H1 (cell line): ENCODE data around the gene UGT1A10. TPM values are rescaled to one million over a fixed set of nuclear protein-coding genes. Genes with fewer than 3 reads are reported as not detected.

Source experiments
- CTCF ChIA-PET: fragments of 300-600 bp; sonication (Branson Sonifier 250); formaldehyde crosslinking; loops from one replicate; lab custom pipeline; 2021; ENCODE audit not compliant: partially characterized antibody; lab: Charles Lee
- POLR2A ChIA-PET: fragments of 300-600 bp; sonication (Branson Sonifier 250); formaldehyde crosslinking; loops from one replicate; lab custom pipeline; 2021; ENCODE audit warnings: inconsistent platforms; ENCODE audit not compliant: partially characterized antibody; lab: Charles Lee
- DNase-seq, 2 experiments: peaks; one replicate each; pipeline versions ENCODE4 v3.0.0 to v3.0.0-alpha.2; 2010 to 2022; ENCODE audit warnings: low spot score in 2 of 2, low read depth in 1 of 2, mixed read lengths in 1 of 2
- FAIRE-seq: peaks from 2 replicates; lab custom pipeline; 2011; peaks lifted over from hg19 to GRCh38; lab: Jason Lieb, UNC
- H2AFZ ChIP-seq: 2 replicates; pipeline ENCODE4 v1.8.1; 2012; ENCODE audit warnings: low read length, inconsistent platforms
- H2AK5ac ChIP-seq: 2 replicates; pipeline ENCODE4 v1.6.1; 2013; ENCODE audit warnings: low read depth, low read length
- H2BK120ac ChIP-seq: replicated peaks from 2 replicates; pipeline ENCODE3; 2013; ENCODE audit warnings: low read depth, low read length, inconsistent platforms
- H2BK12ac ChIP-seq: 2 replicates; pipeline ENCODE4 v1.6.1; 2013; ENCODE audit warnings: low read depth, low read length
- H2BK15ac ChIP-seq: 2 replicates; pipeline ENCODE4 v1.6.1; 2013; ENCODE audit warnings: low read length
- H2BK20ac ChIP-seq: 2 replicates; pipeline ENCODE4 v1.6.1; 2013; ENCODE audit warnings: low read length
- H2BK5ac ChIP-seq: 2 replicates; pipeline ENCODE4 v1.6.1; 2013; ENCODE audit warnings: low read depth, low read length
- H3K14ac ChIP-seq: 2 replicates; pipeline ENCODE4 v1.6.1; 2013; ENCODE audit warnings: inconsistent platforms; ENCODE audit not compliant: insufficient read length
- H3K18ac ChIP-seq: 2 replicates; pipeline ENCODE4 v1.6.1; 2013; ENCODE audit warnings: low read length; ENCODE audit errors: extremely low read depth
- H3K23ac ChIP-seq: 2 replicates; pipeline ENCODE4 v1.6.1; 2013; ENCODE audit warnings: inconsistent platforms; ENCODE audit not compliant: insufficient read length
- H3K23me2 ChIP-seq: 2 replicates; pipeline ENCODE4 v1.6.1; 2013; ENCODE audit warnings: low read depth, low read length
- H3K27ac ChIP-seq: 2 replicates; pipeline ENCODE4 v1.6.1; 2011; ENCODE audit warnings: low read depth, low read length, inconsistent platforms
- H3K27me3 ChIP-seq, 4 experiments: replicated peaks in 1 of 4; 1 replicate in 1 of 4; 2 replicates in 3 of 4; pipeline versions ENCODE4 v1.6.1 to v1.8.1; 2011 to 2013; ENCODE audit warnings: low read length in 3 of 4, mild to moderate bottlenecking in 3 of 4, inconsistent platforms in 2 of 4, mixed read lengths in 2 of 4, moderate library complexity in 1 of 4; ENCODE audit not compliant: control insufficient read depth in 3 of 4, insufficient read depth in 3 of 4; ENCODE audit errors: extremely low read depth in 1 of 4
- H3K36me3 ChIP-seq, 4 experiments: 2 replicates each; pipeline versions ENCODE4 v1.6.1 to v1.8.1; 2011 to 2013; ENCODE audit warnings: mild to moderate bottlenecking in 4 of 4, low read length in 3 of 4, moderate library complexity in 2 of 4, control low read depth in 1 of 4, inconsistent platforms in 1 of 4; ENCODE audit not compliant: insufficient read depth in 4 of 4, control insufficient read depth in 2 of 4
- H3K4ac ChIP-seq: replicated peaks from 2 replicates; pipeline ENCODE3; 2013; ENCODE audit warnings: low read length, low read depth, mixed read lengths, inconsistent platforms; ENCODE audit not compliant: insufficient read length
- H3K4me1 ChIP-seq, 4 experiments: replicated peaks in 1 of 4; 1 replicate in 1 of 4; 2 replicates in 3 of 4; pipeline versions ENCODE4 v1.6.1 to v1.8.1; 2011 to 2013; ENCODE audit warnings: low read length in 3 of 4, inconsistent platforms in 2 of 4, mixed read lengths in 1 of 4; ENCODE audit not compliant: insufficient read depth in 4 of 4, control insufficient read depth in 3 of 4
- H3K4me2 ChIP-seq, 2 experiments: 2 replicates each; pipeline versions ENCODE4 v1.6.1 to v1.8.1; 2011 to 2013; ENCODE audit warnings: low read depth in 2 of 2, low read length in 2 of 2, control low read depth in 1 of 2, inconsistent platforms in 1 of 2, mild to moderate bottlenecking in 1 of 2; ENCODE audit not compliant: insufficient read depth in 1 of 2
- H3K4me3 ChIP-seq, 4 experiments: fragments of 200-600, 300-600 bp in 1 of 4; sonication (generic), shearing (Covaris generic), sonication (Bioruptor Twin) in 1 of 4; 2 replicates each; pipeline versions ENCODE4 v1.5.1 to v1.8.1; 2011 to 2016; ENCODE audit warnings: low read length in 4 of 4, low read depth in 3 of 4, control low read depth in 2 of 4, inconsistent platforms in 2 of 4, mild to moderate bottlenecking in 2 of 4, mixed read lengths in 1 of 4, moderate library complexity in 1 of 4; ENCODE audit not compliant: insufficient read depth in 2 of 4; ENCODE audit errors: extremely low read depth in 1 of 4
- H3K56ac ChIP-seq: replicated peaks from 2 replicates; pipeline ENCODE3; 2013; ENCODE audit warnings: low read depth, mild to moderate bottlenecking, mixed read lengths, low read length, inconsistent platforms; ENCODE audit not compliant: insufficient read length
- H3K79me1 ChIP-seq: 2 replicates; pipeline ENCODE4 v1.6.1; 2013; ENCODE audit warnings: low read depth, low read length, control low read depth
- H3K79me2 ChIP-seq, 2 experiments: 2 replicates each; pipeline versions ENCODE4 v1.6.1 to v1.8.1; 2012 to 2013; ENCODE audit warnings: low read length in 2 of 2, mild to moderate bottlenecking in 2 of 2, inconsistent platforms in 1 of 2; ENCODE audit not compliant: insufficient read depth in 2 of 2, control insufficient read depth in 1 of 2
- H3K9ac ChIP-seq, 4 experiments: replicated peaks in 1 of 4; 1 replicate in 1 of 4; 2 replicates in 3 of 4; pipeline versions ENCODE4 v1.6.1 to v1.8.1; 2011 to 2013; ENCODE audit warnings: low read depth in 3 of 4, low read length in 3 of 4, control low read depth in 2 of 4, mild to moderate bottlenecking in 2 of 4, moderate library complexity in 2 of 4, inconsistent platforms in 1 of 4; ENCODE audit errors: extremely low read depth in 1 of 4
- H3K9me3 ChIP-seq, 2 experiments: 2 replicates each; pipeline versions ENCODE4 v1.6.1 to v1.8.1; 2012 to 2013; ENCODE audit warnings: mild to moderate bottlenecking in 2 of 2, moderate library complexity in 2 of 2, control low read depth in 1 of 2, inconsistent platforms in 1 of 2, low read depth in 1 of 2, low read length in 1 of 2, mixed read lengths in 1 of 2; ENCODE audit not compliant: insufficient read depth in 2 of 2
- H4K20me1 ChIP-seq, 2 experiments: replicated peaks in 1 of 2; 2 replicates each; pipeline versions ENCODE3 to v1.8.1; 2011 to 2013; ENCODE audit warnings: inconsistent platforms in 2 of 2, low read length in 2 of 2, mild to moderate bottlenecking in 1 of 2; ENCODE audit not compliant: insufficient read depth in 2 of 2, control insufficient read depth in 1 of 2
- H4K5ac ChIP-seq: 2 replicates; pipeline ENCODE4 v1.6.1; 2013; ENCODE audit warnings: low read length, low read depth, mixed read lengths, inconsistent platforms; ENCODE audit not compliant: insufficient read length
- H4K8ac ChIP-seq: 2 replicates; pipeline ENCODE4 v1.8.0; 2013; ENCODE audit warnings: mild to moderate bottlenecking, moderate library complexity, low read length, inconsistent platforms; ENCODE audit not compliant: insufficient read depth; ENCODE audit errors: extremely low read depth
- H4K91ac ChIP-seq: replicated peaks from 2 replicates; pipeline ENCODE3; 2013; ENCODE audit warnings: low read length, mixed read lengths, inconsistent platforms; ENCODE audit not compliant: insufficient read length
- CEBPB ChIP-seq: IDR thresholded peaks from 2 replicates; pipeline ENCODE4 v1.6.1; 2012; ENCODE audit warnings: low read depth, low read length
- CREB1 ChIP-seq: IDR thresholded peaks from 2 replicates; pipeline ENCODE4 v1.6.1; 2012; ENCODE audit warnings: inconsistent platforms
- E2F6 ChIP-seq: IDR thresholded peaks from 2 replicates; pipeline ENCODE4 v1.6.1; 2012; ENCODE audit warnings: inconsistent platforms
- KDM1A ChIP-seq: fragments of 200-600, 300-600 bp; sonication (generic); IDR thresholded peaks from 2 replicates; pipeline ENCODE4 v1.7.1; 2016; ENCODE audit warnings: mild to moderate bottlenecking, low read length, borderline replicate concordance
- KDM5A ChIP-seq: fragments of 200-600 bp; IDR thresholded peaks from 2 replicates; pipeline ENCODE4 v1.7.1; 2012; ENCODE audit warnings: mild to moderate bottlenecking, low read length, inconsistent platforms, mixed read lengths
- MAFK ChIP-seq: IDR thresholded peaks from 2 replicates; pipeline ENCODE4 v1.6.1; 2012; ENCODE audit warnings: low read depth, mild to moderate bottlenecking, improper control_type of control experiment, low read length
- RAD21 ChIP-seq, 2 experiments: IDR thresholded peaks in 1 of 2; conservative IDR thresholded peaks in 1 of 2; 2 replicates each; pipeline ENCODE4 v1.6.1; 2011; ENCODE audit warnings: low read depth in 2 of 2, low read length in 2 of 2, improper control_type of control experiment in 1 of 2, inconsistent platforms in 1 of 2, mild to moderate bottlenecking in 1 of 2, moderate library complexity in 1 of 2
- RXRA ChIP-seq: IDR thresholded peaks from 2 replicates; pipeline ENCODE4 v1.6.1; 2011; ENCODE audit warnings: low read depth, mild to moderate bottlenecking, low read length, moderate library complexity; ENCODE audit not compliant: insufficient read depth
- SIRT6 ChIP-seq: IDR thresholded peaks from one replicate; pipeline ENCODE4 v1.7.1; 2012; ENCODE audit warnings: low read length, inconsistent platforms
- TCF12 ChIP-seq: IDR thresholded peaks from 2 replicates; pipeline ENCODE4 v1.6.1; 2011; ENCODE audit warnings: low read depth, mild to moderate bottlenecking, low read length
- USF2 ChIP-seq: IDR thresholded peaks from 2 replicates; pipeline ENCODE4 v1.6.1; 2011; ENCODE audit warnings: low read length, improper control_type of control experiment
- WGBS, 2 experiments: shearing (Covaris generic) in 1 of 2; methylation state at CpG; one replicate each; pipeline versions ENCODE4 v1.1.6 to v1.1.7; 2013 to 2015; ENCODE audit warnings: low lambda C conversion rate in 2 of 2, mixed read lengths in 2 of 2, inconsistent platforms in 1 of 2, low coverage in 1 of 2, missing lambda C conversion rate in 1 of 2; ENCODE audit not compliant: insufficient replicate concordance in 2 of 2, insufficient coverage in 1 of 2, insufficient read length in 1 of 2; ENCODE audit errors: extremely low coverage in 1 of 2, missing lambda C conversion rate in 1 of 2; 5-methylcytosine and 5-hydroxymethylcytosine counted together
- polyA plus RNA-seq, 7 experiments: library from polyadenylated mRNA; depleted of rRNA in 3 of 7; stranded (reverse) in 5 of 7; unstranded in 2 of 7; fragments of >200 nt in 5 of 7; fragments of 200-250 nt in 2 of 7; gene quantifications; 1 replicate in 5 of 7; 2 replicates in 1 of 7; 4 replicates in 1 of 7; pipeline versions ENCODE4 v1.2.1 to v1.2.3, GENCODE V29; 2011 to 2013; ENCODE audit warnings: missing spikeins in 2 of 7, mixed read lengths in 2 of 7
- total RNA-seq: library from RNA; stranded (reverse); fragmentation: NEBNext Ultra II Directional; extraction: Animal tissue kit (Norgen Biotek cat#: 25700); gene quantifications from 2 replicates; pipeline ENCODE4 v1.2.1, GENCODE V29; 2021

UGT1A10 gene
- total and polyA plus RNA-seq, 2 of the 8 experiments (the other 6 are each of a cell fraction or from before 2014, with no cell fraction given), result not detected

GRCh38 chr2:233801357-233802131 lies 165.3 kb downstream of the UGT1A10 start:
- Histone ChIP-seq H4K91ac (no peak overlapping the region), H4K8ac (no peak overlapping the region), H3K23ac (no peak overlapping the region), H4K20me1 (no peaks in the 10 kb centered on the region), H3K23me2 (no peaks in the 10 kb centered on the region), H2BK12ac (no peak overlapping the region), H2BK120ac (no peak overlapping the region), H2BK20ac (no peak overlapping the region), H3K36me3 (no peaks in the 10 kb centered on the region), H3K4me3 (no peak overlapping the region), H3K9ac (no peak overlapping the region), H3K4me1 (no peaks in the 10 kb centered on the region), H3K79me1 (no peaks in the 10 kb centered on the region), H3K4ac (no peak overlapping the region), H3K79me2 (no peaks in the 10 kb centered on the region), H4K5ac (no peak overlapping the region), H3K18ac (no peak overlapping the region), H3K56ac (no peak overlapping the region), H3K27me3 (no peaks in the 10 kb centered on the region), H3K14ac (no peak overlapping the region), H3K9me3 (peaks cover 0 to 4% of the 10 kb centered on the region in 2 experiments; a peak in 3 of 4 replicates), H3K27ac (no peak overlapping the region), H2AFZ (no peak overlapping the region), H2BK15ac (no peak overlapping the region), H2BK5ac (no peak overlapping the region), H2AK5ac (no peak overlapping the region), H3K4me2 (no peak overlapping the region)
- POLR2A ChIA-PET, result no interaction called here
- peak in 1 of 2 experiments; percentile 13 for DNase-seq
- CTCF ChIA-PET, result interaction anchor here (1.0 kb wide), 1 partner anchor 16 kb away, joined by 3 read pairs; no protein-coding TSS in a partner anchor
- WGBS, 2 experiments, result 81% methylated on average over 9 of the region's 9 CpGs; no CpG with 5 or more reads in 1 of the 2 experiments
- FAIRE-seq, result no peak
- TF ChIP-seq USF2 (no peak), TCF12 (no peak), SIRT6 (no peak), RXRA (no peak), RAD21 (IDR thresholded peaks at IDR 0.05 in 1 of 2, conservative IDR thresholded peaks at IDR 0.05 in 1 of 2; ENCODE audit: low read depth in 2 of 2, low read length in 2 of 2) (no peak), KDM5A (no peak), MAFK (no peak), CEBPB (no peak), CREB1 (no peak), KDM1A (no peak), E2F6 (no peak)
